GM19455 (cell line): ENCODE measurements around the gene TAS1R2.
"Not testable (repeated sequence)": the region's sequence is repeated elsewhere in the genome, so short reads cannot be mapped to it uniquely, and the experiment has no call there.

Source experiments
- ATAC-seq: cut with Tn5 transposase; IDR thresholded peaks from one replicate; pipeline ENCODE4 v1.9.1; 2021; ENCODE audit not compliant: unreplicated experiment

Gene TAS1R2

DNA sequence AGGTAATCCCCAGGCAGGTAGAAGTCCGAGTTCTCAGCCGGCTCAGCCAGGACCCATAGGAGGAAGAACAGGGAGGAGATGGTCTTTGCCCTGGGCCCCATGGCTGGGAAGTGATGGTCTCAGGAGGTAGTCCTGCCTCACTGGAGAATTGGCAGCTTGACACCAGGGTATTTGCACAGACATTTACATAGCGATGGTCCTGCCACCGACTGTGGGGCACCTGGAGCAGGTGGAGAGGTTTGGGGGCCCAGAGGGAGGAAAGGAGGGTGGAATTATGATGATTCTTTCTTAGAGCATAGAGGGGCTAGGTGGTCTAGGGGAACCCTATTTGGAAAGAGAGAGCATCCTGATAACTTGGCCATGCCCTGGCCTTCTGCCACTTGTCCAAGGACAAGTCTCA is at the start of gene TAS1R2:
TSS of gene TAS1R2 (minus strand) at position 101 of the 400 bp plus-strand sequence. CDS start at position 101, 0 bp downstream.
- ATAC-seq = no peak

DNA sequence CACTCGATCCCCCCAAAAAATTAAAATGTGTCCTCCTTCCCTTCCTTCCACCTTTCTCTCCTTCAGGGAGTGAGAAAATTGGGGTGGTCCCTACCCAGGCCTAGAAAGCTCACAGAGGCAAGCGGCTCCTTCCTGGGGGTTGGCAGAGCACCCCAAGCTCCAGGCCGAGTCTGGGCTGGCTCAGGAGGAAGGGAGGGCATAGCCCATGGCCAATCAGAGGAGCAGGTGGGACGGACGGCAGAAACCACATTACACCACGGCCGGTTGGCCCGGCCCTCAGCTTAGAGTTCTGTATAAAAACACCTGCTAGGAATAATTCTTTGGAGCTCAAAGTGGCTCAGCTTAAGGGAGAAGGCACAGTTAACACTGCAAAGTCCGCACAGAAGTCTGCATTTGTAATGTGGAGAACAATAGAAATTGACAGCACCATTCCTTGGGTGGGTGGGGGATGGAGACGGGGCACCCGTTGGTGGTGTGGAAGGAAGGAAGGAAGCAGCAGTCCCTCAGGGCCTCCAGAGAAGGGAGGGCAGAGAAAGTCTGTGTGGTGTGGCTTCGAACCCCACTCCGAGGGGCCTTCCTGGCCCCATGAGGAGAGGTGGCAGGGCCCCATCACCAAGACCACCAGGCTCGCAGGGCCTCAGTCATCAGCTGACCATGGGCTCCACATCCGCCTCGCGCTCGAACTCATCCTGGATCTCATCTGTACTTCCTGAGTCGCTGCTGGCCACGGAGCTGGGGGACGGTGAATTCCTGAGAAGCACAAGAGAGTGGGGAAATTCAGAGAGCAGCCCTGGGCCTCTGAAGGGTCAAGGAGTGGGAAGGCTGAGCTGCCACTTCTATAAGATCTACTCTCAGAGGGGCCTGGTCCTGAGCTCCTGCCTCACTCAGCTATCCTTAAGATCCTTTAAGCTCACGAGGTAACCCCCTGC is 48.7 kb upstream of the TAS1R2 start:
- no peak for ATAC-seq

DNA sequence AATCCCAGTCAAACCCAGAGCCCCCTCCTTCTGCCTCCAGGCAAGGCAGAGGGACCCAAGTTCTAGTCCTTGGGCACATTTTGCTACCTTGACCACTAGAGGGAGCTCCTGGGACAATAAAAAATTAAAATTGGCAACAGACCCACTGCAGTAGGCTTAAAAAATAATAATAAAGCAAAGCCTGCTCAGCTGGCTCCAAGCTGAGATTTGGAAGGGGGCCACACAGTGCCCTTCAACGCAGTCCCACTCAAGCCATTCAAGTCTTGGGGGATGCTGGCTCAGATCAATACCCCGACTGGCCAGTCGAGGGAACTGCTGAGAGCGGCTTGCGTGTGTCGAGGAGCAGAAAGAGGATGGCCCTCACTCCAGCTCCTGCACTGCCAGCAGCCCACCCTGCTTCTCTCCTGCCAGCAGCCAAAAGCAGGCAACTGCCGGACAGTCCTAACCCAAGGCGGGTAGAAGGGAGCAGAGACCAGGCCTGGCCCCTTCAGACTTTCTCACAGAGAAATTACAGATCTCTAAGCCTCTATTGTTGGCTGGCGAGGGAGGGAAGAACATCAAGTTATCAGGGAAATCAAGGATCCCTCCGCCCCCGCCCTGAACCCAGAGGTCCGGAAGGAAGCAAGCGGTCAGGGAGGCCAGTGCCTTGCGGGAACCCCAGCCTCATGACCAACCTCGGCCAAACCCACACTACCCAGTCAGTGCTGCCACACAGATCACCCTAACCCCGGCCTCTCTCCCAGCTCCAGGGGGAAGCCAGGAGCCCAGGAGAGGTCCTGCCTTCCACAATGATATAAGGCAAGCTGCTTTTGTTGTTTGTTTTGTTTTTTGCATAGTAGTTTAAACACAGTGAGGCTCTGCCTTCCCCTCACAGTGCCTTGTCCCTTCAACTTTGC is 47.8 kb upstream of the TAS1R2 start:
- no peak for ATAC-seq

GRCh38 chr1:18903291-18903756 is 43.9 kb upstream of the TAS1R2 start:
- no peak for ATAC-seq

GRCh38 chr1:18902523-18903290 is 43.2 kb upstream of the TAS1R2 start, which contains the start of gene ALDH4A1:
TSS of gene ALDH4A1 (minus strand) at chr1:18902555. CDS start at chr1:18902523, 32 bp downstream.
- ATAC-seq = peak; percentile 95

- ATAC-seq = no peak
Observed at GRCh38 chr1:18901952-18902522, 42.6 kb upstream of the TAS1R2 start.

- no peak for ATAC-seq
Observed at GRCh38 chr1:18901147-18901951, 41.9 kb upstream of the TAS1R2 start.

DNA sequence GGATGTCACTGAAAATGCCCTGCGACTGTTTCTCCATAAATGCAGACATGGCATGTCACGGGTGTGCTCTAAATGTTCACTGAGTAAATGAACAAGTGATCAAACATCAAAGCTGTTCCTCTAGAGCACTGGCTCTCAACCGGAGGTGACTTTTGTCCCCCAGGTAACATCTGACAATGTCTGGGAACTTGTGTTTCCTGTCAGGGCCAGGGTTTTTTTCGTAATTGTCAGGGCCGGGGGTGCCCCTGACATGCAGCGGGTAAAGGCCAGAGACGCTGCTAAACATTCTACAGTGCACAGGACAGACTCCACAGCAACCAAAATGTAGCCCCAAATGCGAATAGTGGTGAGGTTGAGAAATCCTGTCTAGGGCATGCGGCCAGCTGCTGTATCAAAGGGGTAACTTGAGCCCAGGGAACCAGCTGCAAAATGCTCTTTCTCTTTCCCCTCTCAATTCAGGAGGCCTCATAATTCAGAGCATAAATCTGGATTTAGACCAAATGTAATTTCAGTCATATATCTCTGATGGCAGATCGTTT is 40.9 kb upstream of the TAS1R2 start:
- no peak for ATAC-seq

DNA sequence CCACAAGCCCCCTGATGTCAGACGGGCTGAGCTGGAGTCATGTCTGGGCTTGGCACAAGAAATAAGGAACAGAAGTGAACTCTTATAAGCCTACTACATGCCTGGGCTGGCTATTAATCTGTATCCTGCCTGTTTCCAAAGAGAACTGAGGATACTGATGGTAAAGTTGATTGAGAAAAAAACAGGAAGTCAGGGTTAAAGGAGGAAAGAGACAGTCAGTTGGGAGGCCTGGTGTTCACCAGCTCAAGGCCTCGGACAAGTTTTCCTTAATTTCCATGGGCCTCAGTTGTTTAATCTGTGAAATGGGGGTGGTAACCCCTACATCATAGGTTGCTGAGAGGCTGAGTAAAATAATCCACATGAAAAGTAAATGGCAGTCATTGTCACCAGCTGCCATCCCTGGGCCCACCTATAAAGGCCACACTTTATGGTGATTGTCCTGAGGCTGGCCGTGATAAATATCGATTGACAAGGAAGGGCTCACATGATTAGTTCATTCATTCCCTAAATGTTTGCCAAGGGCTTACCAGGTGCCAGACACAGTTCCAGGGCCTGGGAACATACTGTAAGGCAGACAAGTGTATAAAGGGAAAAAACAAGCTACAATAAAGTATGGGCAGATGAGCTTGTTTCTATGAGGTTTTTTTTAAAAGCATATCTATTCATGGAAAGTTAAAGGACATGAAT is 40.0 kb upstream of the TAS1R2 start:
- ATAC-seq = no peak

GRCh38 chr1:18898567-18898966 is 39.1 kb upstream of the TAS1R2 start:
- ATAC-seq = no peak

GRCh38 chr1:18895317-18895716 is 35.9 kb upstream of the TAS1R2 start:
- no peak for ATAC-seq

DNA sequence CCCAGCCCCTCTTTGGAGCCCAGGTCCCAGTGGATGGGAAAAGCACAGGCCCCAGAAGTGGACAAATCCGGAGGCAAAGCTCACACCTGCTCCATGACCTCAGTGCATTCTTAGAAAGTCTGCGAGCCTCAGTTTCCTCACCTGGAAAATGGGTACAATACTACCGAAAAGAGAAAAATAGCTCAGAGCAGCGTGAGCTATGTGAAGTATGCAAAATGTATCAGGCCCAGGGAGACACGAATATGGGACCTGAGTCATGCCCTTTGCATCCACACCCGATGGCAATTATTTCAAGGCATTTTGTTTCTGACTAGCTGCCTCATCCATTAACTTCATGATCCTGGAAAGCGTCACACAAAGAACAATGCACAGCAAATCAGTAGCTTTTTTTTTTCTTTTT is 33.7 kb upstream of the TAS1R2 start:
- no peak for ATAC-seq

DNA sequence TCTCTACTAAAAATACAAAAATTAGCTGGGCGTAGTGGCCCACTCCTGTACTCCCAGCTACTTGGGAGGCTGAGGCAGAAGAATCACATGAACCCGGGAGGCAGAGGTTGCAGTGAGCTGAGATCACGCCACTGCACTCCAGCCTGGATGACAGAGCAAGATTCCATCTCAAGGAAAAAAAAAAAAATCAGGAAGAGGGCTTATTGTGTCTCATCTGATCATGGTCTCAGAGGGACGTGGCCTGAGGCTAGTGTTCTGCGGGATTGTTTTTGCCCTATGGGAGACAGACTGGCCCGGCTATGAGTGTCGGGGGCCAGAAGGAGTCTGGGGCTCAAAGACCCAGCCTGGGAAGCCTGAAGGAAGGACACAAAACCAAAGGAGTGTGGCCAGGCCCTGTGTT is 32.4 kb upstream of the TAS1R2 start:
- not testable (repeated sequence) for ATAC-seq

DNA sequence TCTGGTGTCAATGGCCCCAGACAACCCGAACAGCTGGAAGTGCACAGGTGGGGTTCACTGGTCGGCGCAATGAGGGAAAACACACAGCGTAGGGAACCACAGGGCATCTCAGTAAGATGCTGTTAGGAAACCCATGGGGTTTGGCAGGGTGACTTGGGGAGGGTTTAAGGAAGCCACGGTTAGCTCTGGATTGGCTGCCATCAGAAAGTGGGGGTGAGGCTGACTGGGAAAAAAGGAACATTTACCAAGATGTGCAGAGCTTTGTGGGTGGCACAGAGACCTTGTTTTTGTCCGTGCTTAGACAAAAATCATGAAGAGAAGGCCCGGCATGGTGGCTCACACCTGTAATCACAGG is 31.9 kb upstream of the TAS1R2 start:
- no peak for ATAC-seq

- ATAC-seq = no peak
Observed at GRCh38 chr1:18890706-18891425, 31.4 kb upstream of the TAS1R2 start.

- ATAC-seq = no peak
Observed at GRCh38 chr1:18886003-18886335, 26.5 kb upstream of the TAS1R2 start.

DNA sequence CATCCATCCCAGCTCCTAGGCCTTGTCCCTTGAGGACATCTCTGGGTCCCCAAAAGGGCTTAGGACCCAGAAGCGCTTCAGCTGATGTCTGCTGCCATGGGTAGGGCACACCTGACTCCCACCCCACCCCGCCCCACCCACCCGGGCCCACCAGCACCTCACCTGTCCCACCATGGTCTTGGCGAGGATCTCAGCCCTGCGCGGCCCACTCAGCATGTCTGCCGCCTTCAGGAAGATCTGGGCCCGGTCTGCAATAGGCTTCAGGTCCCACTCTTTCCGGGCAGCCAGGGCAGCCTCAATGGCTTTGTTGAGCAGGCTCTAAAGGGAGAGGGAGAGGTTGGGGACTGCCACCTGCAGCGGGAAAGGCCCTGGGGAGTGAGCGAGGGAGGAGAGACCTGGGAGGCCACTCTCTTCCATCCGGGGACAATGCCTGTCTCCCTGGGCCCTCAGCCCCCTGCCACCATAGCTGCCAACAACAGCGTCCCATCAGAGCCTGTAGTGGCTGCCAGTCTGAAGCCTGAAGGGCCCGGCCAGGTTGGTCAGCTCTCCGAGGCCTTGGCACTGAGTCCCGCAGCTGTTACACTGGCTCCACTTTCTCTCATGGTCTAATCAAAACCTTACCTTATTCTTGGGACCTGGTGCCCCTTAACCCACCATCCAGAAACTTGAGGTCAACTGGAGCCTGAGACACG is 26.0 kb upstream of the TAS1R2 start:
- no peak for ATAC-seq

DNA sequence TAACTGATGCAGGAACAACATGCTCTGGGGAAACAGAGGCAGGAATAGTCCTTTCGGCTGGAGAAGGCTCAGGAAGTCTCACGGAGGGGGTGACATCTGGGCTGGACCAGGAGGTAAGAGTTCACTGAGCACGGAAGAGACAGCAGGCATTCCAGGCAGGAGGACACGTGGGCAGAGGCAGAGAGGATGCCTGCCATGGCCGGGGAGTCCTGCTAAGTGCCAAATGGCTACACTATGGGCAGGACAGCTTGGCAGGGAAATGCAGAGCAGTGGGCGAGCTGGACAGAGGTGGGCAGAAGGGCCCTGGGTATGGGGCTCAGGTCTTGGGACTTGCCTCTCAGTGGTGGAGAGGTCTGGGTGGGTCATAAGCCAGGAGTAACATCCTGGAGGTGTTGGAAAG is 25.3 kb upstream of the TAS1R2 start:
- no peak for ATAC-seq
